Germinal center (tissue), 1 donor: ENCODE data around the gene MRPL20.
"Not testable (repeated sequence)": the region's sequence is repeated elsewhere in the genome, so short reads cannot be mapped to it uniquely, and the experiment has no call there.

Source experiments
- DNase-seq: peaks from one replicate; pipeline ENCODE4 v3.0.0; 2012; ENCODE audit warnings: mixed read lengths, low spot score

Gene MRPL20

DNA sequence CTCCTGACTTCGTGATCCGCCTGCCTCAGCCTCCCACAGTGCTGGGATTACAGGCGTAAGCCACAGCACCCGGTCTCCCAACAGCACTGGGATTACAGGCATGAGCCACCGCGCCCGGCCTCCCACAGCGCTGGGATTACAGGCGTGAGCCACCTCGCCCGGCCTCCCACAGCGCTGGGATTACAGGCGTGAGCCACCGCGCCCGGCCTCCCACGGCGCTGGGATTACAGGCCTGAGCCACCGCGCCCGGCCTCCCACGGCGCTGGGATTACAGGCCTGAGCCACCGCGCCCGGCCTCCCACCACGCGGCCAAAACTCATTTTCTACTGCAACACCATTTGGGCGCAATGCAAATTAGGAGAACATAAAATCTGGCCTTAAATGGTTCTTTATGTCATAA lies 21.8 kb downstream of the MRPL20 start:
- DNase-seq, result not testable (repeated sequence)

DNA sequence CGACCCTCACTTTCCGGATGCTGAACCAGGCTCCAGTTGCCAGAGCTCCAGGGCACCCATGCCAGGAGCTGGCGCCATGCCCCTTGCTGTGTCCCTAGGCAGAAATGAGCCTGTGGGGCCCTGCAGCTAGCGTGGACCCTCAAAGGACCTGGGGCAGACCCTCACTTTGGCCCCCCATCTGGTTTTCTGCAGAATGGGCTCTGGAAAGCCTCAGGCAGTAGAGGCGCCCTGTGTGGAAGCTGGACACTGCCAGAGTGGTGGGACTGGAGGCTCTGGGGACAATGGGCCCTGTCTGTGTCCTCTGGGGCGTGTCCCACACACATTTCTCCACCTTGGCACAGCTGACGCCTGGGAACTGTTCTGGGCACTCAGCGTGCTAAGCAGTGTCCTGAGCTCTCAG lies 25.8 kb downstream of the MRPL20 start:
- DNase-seq, result no peak

GRCh38 chr1:1380860-1381259 lies 26.2 kb downstream of the MRPL20 start:
- no peak for DNase-seq

DNA sequence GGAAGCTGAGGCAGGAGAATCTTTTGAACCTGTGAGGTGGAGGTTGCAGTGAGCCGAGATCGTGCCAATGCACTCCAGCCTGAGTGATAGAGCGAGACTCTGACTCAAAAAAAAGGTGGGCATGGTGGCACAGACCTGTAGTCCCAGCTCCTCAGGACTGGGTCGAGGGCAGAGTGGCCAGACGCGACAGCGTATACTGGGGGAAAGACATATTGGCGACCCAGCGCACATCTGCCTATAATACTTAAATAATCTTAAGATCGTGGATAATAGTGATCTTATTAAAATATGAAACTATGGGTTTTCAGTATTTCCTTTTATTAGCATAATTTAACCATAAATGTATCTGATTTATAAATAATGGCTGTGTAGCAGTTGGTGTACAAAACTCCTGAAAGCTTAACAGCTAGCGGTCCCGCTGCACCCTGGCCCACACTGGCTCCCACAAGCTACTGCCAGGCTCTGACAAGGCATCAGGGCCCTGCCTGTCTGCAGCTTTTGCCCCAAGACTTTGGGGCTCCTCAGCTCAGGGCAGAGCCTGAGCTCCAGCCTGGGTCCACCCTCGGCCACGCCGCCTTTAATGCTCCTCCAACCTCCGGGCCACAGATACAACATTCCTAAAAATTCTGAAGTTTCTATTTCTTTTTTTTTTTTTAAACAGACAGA lies 29.4 kb downstream of the MRPL20 start:
- no peak for DNase-seq

- DNase-seq, result no peak
Measured at GRCh38 chr1:1376551-1377226, 30.4 kb downstream of the MRPL20 start.

- peak; percentile 97 for DNase-seq
Measured at GRCh38 chr1:1374929-1375662, 32.0 kb downstream of the MRPL20 start, which contains the start of gene AURKAIP1. Gene AURKAIP1 (minus strand): TSS chr1:1375207. CDS start chr1:1374756, 451 bp downstream.

DNA sequence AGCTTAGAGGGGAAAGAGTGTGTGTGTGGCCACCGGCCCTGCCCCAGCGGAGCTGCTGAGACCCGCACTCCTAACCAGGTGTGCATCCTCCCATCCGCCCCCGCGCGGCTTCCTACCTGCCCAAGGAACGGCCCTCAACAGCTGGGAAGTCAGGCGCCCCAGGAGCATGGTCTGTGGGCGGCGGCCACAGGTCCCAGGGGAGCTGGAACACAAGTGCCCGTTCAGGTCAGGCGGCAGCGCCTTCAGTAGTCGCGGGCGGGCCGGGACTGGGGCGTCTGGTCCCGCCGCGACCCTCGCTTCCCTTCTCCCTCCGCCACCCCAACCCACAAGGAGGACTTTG lies 32.5 kb downstream of the MRPL20 start:
- no peak for DNase-seq

DNA sequence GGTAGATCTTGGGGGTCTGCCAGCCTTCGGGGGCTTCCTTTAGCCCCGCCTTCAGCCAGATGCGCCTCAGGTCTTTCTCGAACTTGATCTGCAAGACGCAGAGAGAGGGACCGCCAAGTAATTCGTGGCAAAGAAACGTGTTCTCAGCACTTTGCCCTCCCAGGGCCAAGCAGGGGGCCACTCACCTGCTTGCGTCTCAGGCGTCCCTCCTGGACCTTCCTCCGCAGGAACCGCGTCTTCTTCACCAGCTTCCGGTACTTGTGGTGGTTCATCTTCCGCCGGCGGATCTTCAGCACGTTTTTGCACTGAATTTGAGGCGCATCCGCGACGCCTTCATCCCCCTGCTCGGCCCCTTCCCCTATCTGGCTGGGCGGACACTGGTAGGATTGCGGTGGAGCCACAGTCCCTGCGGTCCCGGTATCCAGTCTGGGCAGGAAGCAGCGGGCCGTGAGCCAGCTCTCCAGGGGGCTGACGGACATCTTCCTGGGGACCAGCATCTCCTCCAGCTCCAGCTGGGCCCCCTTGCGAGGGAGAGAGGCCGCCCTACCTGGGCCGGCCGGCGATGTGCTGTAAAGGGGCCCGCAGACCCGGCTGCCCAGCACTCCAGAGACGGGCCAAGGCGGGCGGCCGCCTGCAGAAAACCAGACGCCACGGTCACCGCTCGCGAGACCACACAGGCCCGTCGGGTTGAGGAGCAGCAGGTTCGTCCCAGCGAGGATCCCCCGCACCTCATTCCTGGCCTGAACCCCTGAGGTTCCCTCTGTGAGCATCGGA lies 33.1 kb downstream of the MRPL20 start:
- no peak for DNase-seq

DNA sequence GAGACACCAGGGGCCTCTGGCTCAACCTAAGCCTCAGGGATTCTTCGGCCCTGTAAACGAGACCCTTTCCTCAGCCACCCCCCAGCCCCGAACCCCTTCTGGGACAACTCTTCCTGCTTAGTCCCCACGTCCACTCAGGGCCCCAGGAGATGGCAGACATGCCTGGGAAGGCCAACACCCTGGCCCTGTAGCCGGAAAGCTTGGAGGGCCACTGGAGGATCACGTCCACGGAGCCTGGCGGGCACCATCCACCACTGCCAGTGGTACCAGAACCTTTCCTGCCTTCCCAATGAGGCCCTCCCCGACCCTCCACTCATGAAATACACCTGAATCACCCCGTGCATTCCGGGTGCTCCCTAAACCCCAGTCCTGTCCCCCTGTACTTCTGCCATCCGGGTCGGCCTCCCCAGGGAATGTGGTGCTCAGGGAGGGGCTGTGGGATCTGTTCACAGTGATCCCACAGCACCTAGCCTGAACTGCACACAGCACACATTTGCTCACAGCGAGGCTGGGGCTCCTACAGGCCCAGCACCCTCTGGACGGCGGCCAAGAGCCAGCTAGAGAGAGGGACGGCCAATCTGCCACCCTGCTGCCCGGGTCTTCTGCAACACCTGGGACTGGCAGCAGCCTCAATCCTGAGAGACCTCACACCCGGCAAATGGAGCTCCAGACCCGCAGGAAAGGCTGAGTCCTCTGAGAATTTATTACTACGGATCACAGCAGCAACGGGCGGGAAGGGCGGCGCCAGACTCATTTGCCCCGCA lies 33.9 kb downstream of the MRPL20 start:
- no peak for DNase-seq

GRCh38 chr1:1371746-1372711 lies 35.1 kb downstream of the MRPL20 start:
- DNase-seq, result peak; percentile 87

DNA sequence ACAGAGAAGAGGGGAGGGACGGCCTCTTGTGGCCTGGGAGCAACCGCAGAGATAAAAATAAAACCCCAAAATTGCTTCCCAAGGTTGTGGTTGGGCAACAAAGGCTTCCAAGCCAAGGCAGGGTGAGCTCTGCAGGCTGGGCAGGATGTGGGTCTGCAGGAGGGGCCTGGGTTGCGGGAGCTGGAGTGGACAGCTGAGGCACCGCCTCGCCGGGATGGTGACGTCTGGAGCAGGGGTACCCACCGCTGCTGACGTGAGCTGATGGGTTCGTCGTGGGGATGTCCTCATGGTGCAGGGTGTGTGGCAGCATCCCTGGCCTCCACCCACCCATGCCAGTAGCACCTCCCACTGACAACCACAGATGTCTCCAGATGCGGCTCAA lies 35.7 kb downstream of the MRPL20 start:
- no peak for DNase-seq

GRCh38 chr1:1370771-1371300 lies 36.3 kb downstream of the MRPL20 start:
- no peak for DNase-seq

DNA sequence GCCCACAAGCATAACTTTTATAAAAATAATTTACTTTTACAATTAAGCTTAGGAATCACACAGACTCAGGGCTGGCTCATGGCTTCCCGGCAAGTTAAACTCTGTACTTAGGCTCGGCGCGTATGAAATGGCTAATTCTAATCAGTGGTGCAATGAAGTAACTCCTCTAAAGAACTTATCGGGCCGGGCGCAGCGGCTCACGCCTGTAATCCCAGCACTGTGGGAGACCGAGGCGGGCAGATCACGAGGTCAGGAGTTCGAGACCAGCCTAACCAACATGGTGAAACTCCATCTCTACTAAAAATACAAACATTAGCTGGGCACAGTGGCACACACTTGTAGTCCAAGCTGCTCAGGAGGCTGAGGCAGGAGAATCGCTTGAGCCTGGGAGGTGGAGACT lies 37.0 kb downstream of the MRPL20 start:
- not testable (repeated sequence) for DNase-seq

DNA sequence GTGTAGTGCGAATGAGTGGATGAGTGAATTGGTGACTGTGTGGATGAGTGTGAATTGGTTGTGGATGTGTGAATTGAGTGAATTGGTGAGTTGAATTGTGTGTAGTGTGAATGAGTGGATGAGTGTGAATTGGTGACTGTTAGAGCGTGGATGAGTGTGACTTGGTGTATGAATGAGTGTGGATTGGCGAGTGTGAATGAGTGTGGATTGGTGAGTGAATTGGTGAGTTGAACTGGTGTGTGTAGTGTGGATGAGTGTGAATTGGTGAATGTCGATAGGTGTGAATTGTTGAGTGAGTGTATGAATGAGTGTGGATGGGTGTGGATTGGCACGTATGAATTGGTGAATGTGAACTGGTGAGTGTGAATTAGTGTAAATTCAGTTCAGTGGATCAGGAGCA lies 39.8 kb downstream of the MRPL20 start:
- DNase-seq, result no peak

- no peak for DNase-seq
Measured at GRCh38 chr1:1366699-1367066, 40.4 kb downstream of the MRPL20 start.

GRCh38 chr1:1365875-1366698 lies 41.0 kb downstream of the MRPL20 start:
- DNase-seq, result no peak

DNA sequence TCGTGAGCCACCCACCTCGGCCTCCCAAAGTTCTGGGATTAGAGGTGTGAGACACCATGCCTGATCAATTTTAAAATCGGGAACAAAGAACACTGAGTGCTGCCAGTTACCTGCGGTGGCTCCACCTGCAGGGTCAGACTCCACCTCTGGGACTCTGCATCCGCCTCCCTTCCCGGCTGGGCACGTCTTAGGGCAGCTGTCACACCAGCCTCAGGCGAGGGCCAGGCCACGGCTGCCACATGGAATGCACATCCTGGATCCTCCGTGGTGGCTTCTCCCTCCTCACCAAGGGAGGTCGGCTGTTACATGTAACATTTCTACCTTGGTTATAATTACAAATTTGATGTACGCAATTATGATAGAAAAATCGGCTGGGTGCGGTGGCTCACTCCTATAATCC lies 42.8 kb downstream of the MRPL20 start:
- no peak for DNase-seq

DNA sequence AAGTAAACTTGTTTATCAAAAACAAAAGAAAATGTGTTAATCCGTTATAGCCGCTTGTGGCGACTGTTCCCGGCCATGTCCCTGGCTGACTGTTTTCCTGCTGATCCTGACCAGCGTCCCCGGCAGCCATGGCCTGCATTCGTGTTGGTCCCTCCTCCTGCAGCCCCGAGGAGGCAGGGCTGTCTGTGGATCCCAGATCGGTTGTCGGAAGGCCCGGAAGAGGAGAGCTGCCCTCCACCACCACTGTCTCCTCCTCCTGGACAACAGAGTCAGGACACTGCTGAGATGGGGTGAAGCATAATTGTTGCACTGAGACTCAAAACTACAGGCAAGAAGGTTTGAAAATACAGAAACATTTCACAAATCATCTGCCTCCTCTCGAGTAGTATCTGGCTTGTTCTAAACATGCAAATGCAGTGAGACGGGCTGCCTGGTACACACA lies 45.1 kb downstream of the MRPL20 start:
- no peak for DNase-seq

- DNase-seq, result no peak
Measured at GRCh38 chr1:1361233-1361981, 45.7 kb downstream of the MRPL20 start.
